HEK293 (cell line): ENCODE results near the gene GPHN.

Experiments used
- CTCF ChIA-PET: fragments of 350-600 bp; formaldehyde crosslinking; extraction: SDS; loops from one replicate; lab custom pipeline; 2021; ENCODE audit warnings: antibody characterized with exemption; lab: Yijun Ruan, JAX
- POLR2A ChIA-PET: fragments of 300-600 bp; formaldehyde crosslinking; extraction: SDS; loops from one replicate; lab custom pipeline; 2020; ENCODE audit warnings: antibody characterized with exemption, inconsistent platforms; lab: Yijun Ruan, JAX
- H3K27ac ChIP-seq: fragments of 200-500 bp; sonication (Bioruptor generic); 2 replicates; pipeline ENCODE4 v1.5.1; 2014; ENCODE audit warnings: low read depth, low read length, control low read depth, inconsistent platforms; ENCODE audit errors: extremely low read depth
- H3K36me3 ChIP-seq, 2 experiments: fragments of 200-500 bp in 1 of 2; sonication (Bioruptor generic) in 1 of 2; 1 replicate in 1 of 2; 2 replicates in 1 of 2; pipeline ENCODE4 v1.5.1; 2014 to 2017; ENCODE audit warnings: inconsistent platforms in 2 of 2, low read length in 2 of 2; ENCODE audit not compliant: control insufficient read depth in 2 of 2, insufficient read depth in 1 of 2
- H3K4me1 ChIP-seq: fragments of 200-500 bp; sonication (Bioruptor generic); 2 replicates; pipeline ENCODE4 v1.5.1; 2014; ENCODE audit warnings: mild to moderate bottlenecking, low read length, inconsistent platforms; ENCODE audit not compliant: control insufficient read depth, insufficient read depth
- H3K4me3 ChIP-seq: 2 replicates; pipeline ENCODE4 v1.5.1; 2011; ENCODE audit warnings: low read depth, mild to moderate bottlenecking, control low read depth, low read length, moderate library complexity
- H3K9me3 ChIP-seq: fragments of 200-500 bp; sonication (Bioruptor generic); 2 replicates; pipeline ENCODE4 v1.5.1; 2014; ENCODE audit warnings: low read depth, low read length, inconsistent platforms; ENCODE audit not compliant: control insufficient read depth, insufficient read depth
- BCL11A ChIP-seq: fragments of 450-650 bp; formaldehyde crosslinking; IDR thresholded peaks from 2 replicates; pipeline ENCODE4 v1.5.1; 2016; ENCODE audit warnings: low read depth, missing biosample characterization, missing genetic modification characterization
- CTCF ChIP-seq: fragments of 450-650 bp; formaldehyde crosslinking; IDR thresholded peaks from 2 replicates; pipeline ENCODE4 v1.5.1; 2016; ENCODE audit warnings: missing biosample characterization, missing genetic modification characterization
- MYNN ChIP-seq: fragments of 450-650 bp; formaldehyde crosslinking; IDR thresholded peaks from 2 replicates; pipeline ENCODE4 v1.5.1; 2016; ENCODE audit warnings: missing biosample characterization, missing genetic modification characterization, borderline replicate concordance
- PATZ1 ChIP-seq: fragments of 450-650 bp; formaldehyde crosslinking; IDR thresholded peaks from 2 replicates; pipeline ENCODE4 v1.5.1; 2016; ENCODE audit warnings: missing biosample characterization, missing genetic modification characterization
- ZEB2 ChIP-seq: fragments of 450-650 bp; formaldehyde crosslinking; IDR thresholded peaks from 2 replicates; pipeline ENCODE4 v1.5.1; 2016; ENCODE audit warnings: missing biosample characterization, missing genetic modification characterization
- ZNF121 ChIP-seq: fragments of 450-650 bp; formaldehyde crosslinking; IDR thresholded peaks from 2 replicates; pipeline ENCODE4 v1.5.1; 2016; ENCODE audit warnings: missing biosample characterization, missing genetic modification characterization
- ZNF146 ChIP-seq: fragments of 450-650 bp; formaldehyde crosslinking; IDR thresholded peaks from 2 replicates; pipeline ENCODE4 v1.5.1; 2016; ENCODE audit warnings: missing biosample characterization, missing genetic modification characterization
- ZNF223 ChIP-seq: fragments of 450-650 bp; formaldehyde crosslinking; IDR thresholded peaks from 2 replicates; pipeline ENCODE4 v1.5.1; 2016; ENCODE audit warnings: missing biosample characterization, missing genetic modification characterization
- ZNF394 ChIP-seq: fragments of 450-650 bp; formaldehyde crosslinking; IDR thresholded peaks from 2 replicates; pipeline ENCODE4 v1.5.1; 2016; ENCODE audit warnings: missing biosample characterization, missing genetic modification characterization, mild to moderate bottlenecking, moderate library complexity, borderline replicate concordance
- ZNF48 ChIP-seq: fragments of 450-650 bp; formaldehyde crosslinking; IDR thresholded peaks from 2 replicates; pipeline ENCODE4 v1.5.1; 2016; ENCODE audit warnings: missing biosample characterization, missing genetic modification characterization
- ZNF501 ChIP-seq: fragments of 450-650 bp; formaldehyde crosslinking; IDR thresholded peaks from 2 replicates; pipeline ENCODE4 v1.5.1; 2016; ENCODE audit warnings: missing biosample characterization, missing genetic modification characterization
- ZNF521 ChIP-seq: fragments of 450-650 bp; formaldehyde crosslinking; IDR thresholded peaks from 2 replicates; pipeline ENCODE4 v1.5.1; 2017; ENCODE audit warnings: missing biosample characterization, mild to moderate bottlenecking, missing genetic modification characterization
- ZNF654 ChIP-seq: fragments of 450-650 bp; formaldehyde crosslinking; IDR thresholded peaks from 2 replicates; pipeline ENCODE4 v1.5.1; 2016; ENCODE audit warnings: low read depth, missing biosample characterization, missing genetic modification characterization
- ZNF660 ChIP-seq: fragments of 450-650 bp; IDR thresholded peaks from 2 replicates; pipeline ENCODE4 v1.5.1; 2018; ENCODE audit warnings: missing biosample characterization, mild to moderate bottlenecking, missing genetic modification characterization
- ZNF701 ChIP-seq: fragments of 450-650 bp; formaldehyde crosslinking; IDR thresholded peaks from 2 replicates; pipeline ENCODE4 v1.5.1; 2016; ENCODE audit warnings: missing biosample characterization, missing genetic modification characterization
- ZNF768 ChIP-seq: fragments of 450-650 bp; formaldehyde crosslinking; IDR thresholded peaks from 2 replicates; pipeline ENCODE4 v1.5.1; 2018; ENCODE audit warnings: missing biosample characterization, mild to moderate bottlenecking, missing genetic modification characterization
- TF ChIP-seq, protein P1 (sequence below): fragments of 450-650 bp; formaldehyde crosslinking; IDR thresholded peaks from 2 replicates; pipeline ENCODE4 v1.5.1; 2016; ENCODE audit warnings: missing biosample characterization, missing genetic modification characterization
- TF ChIP-seq, protein P2 (sequence below): fragments of 450-650 bp; formaldehyde crosslinking; IDR thresholded peaks from 2 replicates; pipeline ENCODE4; 2016; ENCODE audit warnings: missing biosample characterization, missing genetic modification characterization

The GPHN gene

DNA sequence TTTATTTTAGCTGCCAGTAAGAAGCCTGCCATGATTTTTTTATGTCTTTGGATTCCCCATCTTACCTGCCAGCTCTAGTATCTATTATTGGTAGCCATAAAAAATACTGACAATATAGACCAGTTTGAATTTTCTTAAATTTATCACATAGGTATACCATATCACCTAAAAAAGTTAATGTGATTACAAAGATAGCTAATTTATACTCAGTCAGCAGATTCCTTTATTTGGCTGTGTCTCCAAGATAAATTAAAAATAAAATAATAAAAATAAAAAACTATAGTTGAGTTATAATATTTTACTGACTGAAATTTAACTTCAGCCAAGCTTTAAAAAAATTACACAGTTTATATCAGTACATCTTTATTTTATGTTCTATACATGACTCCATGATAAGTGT, 128.3 kb downstream of the GPHN start:
- CTCF ChIA-PET, result interaction anchor here (0.7 kb wide), 1 partner anchor 278 kb away, joined by 3 read pairs; no protein-coding TSS in a partner anchor

GRCh38 chr14:66638689-66639088, 130.7 kb downstream of the GPHN start:
- Histone ChIP-seq H3K4me3 (no peak overlapping the region), H3K9me3 (no peaks in the 10 kb centered on the region), H3K36me3 (no peaks in the 10 kb centered on the region), H3K27ac (no peak overlapping the region), H3K4me1 (peaks cover 7% of the 10 kb centered on the region)
- ChIA-PET POLR2A (no interaction called here), CTCF (no interaction called here)
- TF ChIP-seq ZNF394 (tag by site-specific recombination) (no peak), ZNF223 (no peak), BCL11A (tag by site-specific recombination) (no peak), ZNF768 (tag by site-specific recombination) (no peak), ZNF654 (tag by site-specific recombination) (no peak), ZNF521 (tag by site-specific recombination) (no peak), ZNF48 (tag by site-specific recombination) (no peak), PATZ1 (tag by site-specific recombination) (no peak)
- TF ChIP-seq, protein P1, sequence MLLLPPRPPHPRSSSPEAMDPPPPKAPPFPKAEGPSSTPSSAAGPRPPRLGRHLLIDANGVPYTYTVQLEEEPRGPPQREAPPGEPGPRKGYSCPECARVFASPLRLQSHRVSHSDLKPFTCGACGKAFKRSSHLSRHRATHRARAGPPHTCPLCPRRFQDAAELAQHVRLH (tag by site-specific recombination), result no peak
- TF ChIP-seq, protein P2, sequence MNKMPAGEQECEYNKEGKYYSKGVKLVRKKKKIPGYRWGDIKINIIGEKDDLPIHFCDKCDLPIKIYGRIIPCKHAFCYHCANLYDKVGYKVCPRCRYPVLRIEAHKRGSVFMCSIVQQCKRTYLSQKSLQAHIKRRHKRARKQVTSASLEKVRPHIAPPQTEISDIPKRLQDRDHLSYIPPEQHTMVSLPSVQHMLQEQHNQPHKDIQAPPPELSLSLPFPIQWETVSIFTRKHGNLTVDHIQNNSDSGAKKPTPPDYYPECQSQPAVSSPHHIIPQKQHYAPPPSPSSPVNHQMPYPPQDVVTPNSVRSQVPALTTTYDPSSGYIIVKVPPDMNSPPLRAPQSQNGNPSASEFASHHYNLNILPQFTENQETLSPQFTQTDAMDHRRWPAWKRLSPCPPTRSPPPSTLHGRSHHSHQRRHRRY (tag by site-specific recombination), result no peak

More for the DNA sequence above, 128.3 kb downstream of the GPHN start:
- Histone ChIP-seq H3K27ac (no peak overlapping the region), H3K9me3 (no peaks in the 10 kb centered on the region), H3K4me1 (no peaks in the 10 kb centered on the region)
- POLR2A ChIA-PET, result no interaction called here
- TF ChIP-seq ZNF394 (tag by site-specific recombination), result no peak
- no peak for TF ChIP-seq MYNN (tag by site-specific recombination)
- TF ChIP-seq ZNF146 (tag by site-specific recombination), result no peak
- TF ChIP-seq ZNF660 (tag by site-specific recombination), result no peak
- no peak for TF ChIP-seq ZNF501
- TF ChIP-seq ZNF701 (tag by site-specific recombination), result no peak
- no peak for TF ChIP-seq ZNF121 (tag by site-specific recombination)
- TF ChIP-seq CTCF (tag by site-specific recombination), result no peak
- TF ChIP-seq ZEB2 (tag by site-specific recombination), result no peak
- TF ChIP-seq, all 188 proteins: peak for 0
- no peak overlapping the region for H3K4me3 ChIP-seq
- H3K36me3 ChIP-seq, result no peaks in the 10 kb centered on the region
